Fibroblast of lung (primary cell): Measurements from ENCODE around the gene ADAMTS10. TPM values are rescaled to one million over a fixed set of nuclear protein-coding genes. Genes with fewer than 3 reads are reported as not detected.

ENCODE experiments used
- DNase-seq, 2 donors: peaks; one replicate each; pipeline versions ENCODE4 v3.0.0 to v3.0.0-alpha.2; 2010; ENCODE audit warnings: low read depth in 2 of 2
- H2AFZ ChIP-seq: 2 replicates; pipeline ENCODE4 v1.5.1; 2012; ENCODE audit warnings: low read length, control low read depth, inconsistent platforms
- H3K27ac ChIP-seq: 2 replicates; pipeline ENCODE4 v1.5.1; 2011; ENCODE audit warnings: low read length, control low read depth; ENCODE audit not compliant: insufficient read depth
- H3K27me3 ChIP-seq: 2 replicates; pipeline ENCODE4 v1.5.1; 2011; ENCODE audit warnings: mild to moderate bottlenecking, low read length; ENCODE audit not compliant: control insufficient read depth, insufficient read depth
- H3K36me3 ChIP-seq: 2 replicates; pipeline ENCODE4 v1.5.1; 2011; ENCODE audit warnings: low read length; ENCODE audit not compliant: control insufficient read depth, insufficient read depth
- H3K4me1 ChIP-seq: 2 replicates; pipeline ENCODE4 v1.5.1; 2011; ENCODE audit warnings: low read length; ENCODE audit not compliant: control insufficient read depth, insufficient read depth; ENCODE audit errors: extremely low read depth
- H3K4me2 ChIP-seq: 2 replicates; pipeline ENCODE4 v1.5.1; 2011; ENCODE audit warnings: low read length, control low read depth; ENCODE audit not compliant: insufficient read depth; ENCODE audit errors: extremely low read depth
- H3K4me3 ChIP-seq, 4 experiments: fragments of 200-600 bp in 1 of 4; sonication (generic) in 1 of 4; replicated peaks in 1 of 4; 2 replicates each; pipeline ENCODE4 v1.5.1; 2011 to 2016; ENCODE audit warnings: low read length in 4 of 4, low read depth in 3 of 4, mild to moderate bottlenecking in 3 of 4, control low read depth in 2 of 4, inconsistent platforms in 1 of 4, mixed read lengths in 1 of 4; ENCODE audit not compliant: insufficient read depth in 1 of 4; ENCODE audit errors: control extremely low read depth in 1 of 4
- H3K79me2 ChIP-seq: 2 replicates; pipeline ENCODE4 v1.5.1; 2012; ENCODE audit warnings: mild to moderate bottlenecking, low read length, inconsistent platforms; ENCODE audit not compliant: control insufficient read depth, insufficient read depth
- H3K9ac ChIP-seq: 2 replicates; pipeline ENCODE4 v1.5.1; 2011; ENCODE audit warnings: mild to moderate bottlenecking, low read length, control low read depth; ENCODE audit not compliant: insufficient read depth
- H3K9me3 ChIP-seq: 2 replicates; pipeline ENCODE4 v1.5.1; 2012; ENCODE audit warnings: low read depth, low read length; ENCODE audit not compliant: control insufficient read depth, insufficient read depth
- H4K20me1 ChIP-seq: 2 replicates; pipeline ENCODE4 v1.5.1; 2011; ENCODE audit warnings: low read length; ENCODE audit not compliant: control insufficient read depth, insufficient read depth; ENCODE audit errors: extremely low read depth
- EZH2 ChIP-seq: IDR thresholded peaks from 2 replicates; pipeline ENCODE4 v1.5.1; 2012; ENCODE audit warnings: low read length, control low read depth, mild to moderate bottlenecking; ENCODE audit errors: missing control alignments
- polyA plus RNA-seq, 2 donors: library from polyadenylated mRNA; depleted of rRNA in 1 of 2; stranded (reverse) in 1 of 2; unstranded in 1 of 2; fragments of >200 nt; gene quantifications; 2 replicates each; pipeline ENCODE4 v1.2.1, GENCODE V29; 2011 to 2012; ENCODE audit warnings: missing spikeins in 1 of 2
- total RNA-seq: library from RNA; depleted of rRNA; stranded (reverse); fragments of >200 nt; gene quantifications from 2 replicates; pipeline ENCODE4 v1.2.1, GENCODE V29; 2014
- TF ChIP-seq, protein P1 (sequence below), 2 donors: IDR thresholded peaks in 1 of 2; conservative IDR thresholded peaks in 1 of 2; 1 replicate in 1 of 2; 2 replicates in 1 of 2; pipeline ENCODE4 v1.5.1; 2011 to 2012; ENCODE audit warnings: low read length in 2 of 2, control low read depth in 1 of 2, inconsistent platforms in 1 of 2, low read depth in 1 of 2, mild to moderate bottlenecking in 1 of 2

The ADAMTS10 gene
- total and polyA plus RNA-seq, 2 donors (not counting 1 experiment from before 2014, with no cell fraction given): 2.0 to 11.2 TPM

DNA sequence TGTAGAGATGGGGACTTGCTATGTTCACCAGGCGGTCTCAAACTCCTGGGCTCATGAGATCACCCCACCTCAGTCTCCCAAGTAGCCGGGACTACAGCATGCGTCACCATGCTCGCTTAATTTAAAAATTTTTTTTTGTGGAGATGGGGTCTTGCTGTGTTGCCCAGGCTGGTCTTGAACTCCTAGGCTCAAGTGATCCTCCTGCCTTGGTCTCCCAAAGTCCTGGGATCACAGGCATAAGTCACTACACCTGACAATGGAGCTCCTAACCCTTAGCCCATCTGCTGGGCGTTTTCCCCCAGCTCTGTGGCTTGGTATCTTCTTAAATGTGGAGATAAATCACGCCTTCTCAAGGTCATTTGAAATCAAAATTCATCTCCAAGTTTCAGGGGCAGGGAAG is 6.3 kb upstream of the ADAMTS10 start:
- Histone ChIP-seq H3K27ac (no peak overlapping the region), H3K79me2 (no peaks in the 10 kb centered on the region), H3K4me2 (no peak overlapping the region), H2AFZ (no peak overlapping the region), H3K36me3 (no peaks in the 10 kb centered on the region), H4K20me1 (no peaks in the 10 kb centered on the region), H3K9me3 (no peaks in the 10 kb centered on the region), H3K27me3 (no peaks in the 10 kb centered on the region), H3K4me1 (no peaks in the 10 kb centered on the region), H3K9ac (no peak overlapping the region), H3K4me3 (no peak overlapping the region)
- no peak for DNase-seq
- TF ChIP-seq, protein P1, sequence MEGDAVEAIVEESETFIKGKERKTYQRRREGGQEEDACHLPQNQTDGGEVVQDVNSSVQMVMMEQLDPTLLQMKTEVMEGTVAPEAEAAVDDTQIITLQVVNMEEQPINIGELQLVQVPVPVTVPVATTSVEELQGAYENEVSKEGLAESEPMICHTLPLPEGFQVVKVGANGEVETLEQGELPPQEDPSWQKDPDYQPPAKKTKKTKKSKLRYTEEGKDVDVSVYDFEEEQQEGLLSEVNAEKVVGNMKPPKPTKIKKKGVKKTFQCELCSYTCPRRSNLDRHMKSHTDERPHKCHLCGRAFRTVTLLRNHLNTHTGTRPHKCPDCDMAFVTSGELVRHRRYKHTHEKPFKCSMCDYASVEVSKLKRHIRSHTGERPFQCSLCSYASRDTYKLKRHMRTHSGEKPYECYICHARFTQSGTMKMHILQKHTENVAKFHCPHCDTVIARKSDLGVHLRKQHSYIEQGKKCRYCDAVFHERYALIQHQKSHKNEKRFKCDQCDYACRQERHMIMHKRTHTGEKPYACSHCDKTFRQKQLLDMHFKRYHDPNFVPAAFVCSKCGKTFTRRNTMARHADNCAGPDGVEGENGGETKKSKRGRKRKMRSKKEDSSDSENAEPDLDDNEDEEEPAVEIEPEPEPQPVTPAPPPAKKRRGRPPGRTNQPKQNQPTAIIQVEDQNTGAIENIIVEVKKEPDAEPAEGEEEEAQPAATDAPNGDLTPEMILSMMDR (conservative IDR thresholded peaks at IDR 0.05 in 1 of 2, IDR thresholded peaks at IDR 0.05 in 1 of 2; ENCODE audit: low read depth in 1 of 2, low read length in 2 of 2): no peak
- no peak for TF ChIP-seq EZH2

DNA sequence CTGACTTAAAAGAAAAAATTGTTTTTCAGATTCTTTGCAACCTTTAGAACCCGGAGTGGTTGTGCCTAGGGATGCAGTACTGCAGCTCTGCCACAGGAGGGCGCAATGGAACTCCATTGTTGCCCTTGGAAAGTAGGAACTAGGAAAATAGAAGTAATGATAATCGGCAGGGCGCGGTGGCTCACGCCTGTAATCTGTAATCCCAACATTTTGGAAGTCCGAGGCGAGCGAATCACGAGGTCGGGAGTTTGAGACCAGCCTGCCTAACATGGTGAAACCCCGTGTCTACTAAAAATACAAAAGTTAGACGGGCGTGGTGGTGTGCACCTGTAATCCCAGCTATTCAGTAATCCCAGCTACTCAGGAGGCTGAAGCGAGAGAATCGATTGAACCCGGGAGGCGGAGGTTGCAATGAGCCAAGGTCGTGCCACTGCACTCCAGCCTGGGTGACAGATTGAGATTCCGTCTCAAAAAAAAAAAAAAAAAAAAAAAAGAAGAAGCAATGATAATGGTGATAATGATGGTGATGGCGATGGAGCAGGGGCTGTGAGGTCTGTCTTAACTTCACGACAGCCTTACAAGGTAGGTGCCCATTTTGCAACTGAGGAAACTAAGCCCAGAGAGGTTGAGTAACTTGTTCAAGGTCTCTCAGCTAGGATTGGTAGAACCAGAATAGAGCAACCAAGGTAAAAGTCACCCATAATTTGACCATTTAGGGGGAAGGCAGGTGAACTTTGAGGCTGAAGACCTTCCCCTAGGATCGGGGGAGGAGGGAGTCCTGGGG is 5.5 kb upstream of the ADAMTS10 start:
- Histone ChIP-seq H3K4me3 (no peak overlapping the region), H3K79me2 (no peaks in the 10 kb centered on the region), H2AFZ (no peak overlapping the region), H3K27me3 (no peaks in the 10 kb centered on the region), H3K4me1 (no peaks in the 10 kb centered on the region), H4K20me1 (no peaks in the 10 kb centered on the region), H3K27ac (no peak overlapping the region), H3K9me3 (no peaks in the 10 kb centered on the region), H3K9ac (no peak overlapping the region), H3K4me2 (no peak overlapping the region), H3K36me3 (no peaks in the 10 kb centered on the region)
- TF ChIP-seq, protein P1 (conservative IDR thresholded peaks at IDR 0.05 in 1 of 2, IDR thresholded peaks at IDR 0.05 in 1 of 2; ENCODE audit: low read depth in 1 of 2, low read length in 2 of 2): peak; percentile 96 to 99
- no peak for TF ChIP-seq EZH2
- DNase-seq: peak; percentile 45 to 51

DNA sequence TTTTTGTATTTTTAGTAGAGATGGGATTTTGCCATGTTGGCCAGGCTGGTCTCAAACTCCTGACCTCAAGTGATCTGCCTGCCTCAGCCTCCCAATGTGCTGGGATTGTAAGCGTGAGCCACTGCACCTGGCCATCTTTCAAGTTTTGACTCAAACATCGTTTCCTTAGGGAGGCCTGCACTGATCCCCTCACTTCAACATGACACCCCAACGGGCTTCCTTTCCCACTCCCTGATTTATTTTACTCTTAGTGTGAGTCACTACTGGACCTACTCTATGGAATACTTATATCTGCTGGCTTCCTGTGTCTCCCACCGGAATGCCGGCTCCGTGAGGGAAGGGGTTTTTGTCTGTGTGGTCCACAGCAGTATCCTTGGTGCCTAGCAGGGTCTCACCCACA is 4.5 kb upstream of the ADAMTS10 start:
- Histone ChIP-seq H4K20me1 (no peaks in the 10 kb centered on the region), H3K4me1 (no peaks in the 10 kb centered on the region), H3K9me3 (no peaks in the 10 kb centered on the region), H3K9ac (no peak overlapping the region), H3K27ac (no peak overlapping the region), H2AFZ (no peak overlapping the region), H3K4me2 (no peak overlapping the region), H3K79me2 (no peaks in the 10 kb centered on the region), H3K36me3 (no peaks in the 10 kb centered on the region), H3K4me3 (no peak overlapping the region), H3K27me3 (no peaks in the 10 kb centered on the region)
- peak in 1 of 2 donors; percentile 70 for DNase-seq
- TF ChIP-seq, protein P1 (conservative IDR thresholded peaks at IDR 0.05 in 1 of 2, IDR thresholded peaks at IDR 0.05 in 1 of 2; ENCODE audit: low read depth in 1 of 2, low read length in 2 of 2): no peak
- TF ChIP-seq EZH2: no peak
